Endodermal cell (in vitro differentiated cells): Measurements from ENCODE around the gene C2orf68. TPM values are rescaled to one million over a fixed set of nuclear protein-coding genes. Genes with fewer than 3 reads are reported as not detected.

Experiments
- DNase-seq: peaks from one replicate; pipeline ENCODE4 v3.0.0-alpha.2; 2017
- H3K27ac ChIP-seq: 2 replicates; pipeline ENCODE4 v1.5.1; 2013; ENCODE audit warnings: mild to moderate bottlenecking, low read depth, low read length, moderate library complexity
- H3K27me3 ChIP-seq: 2 replicates; pipeline ENCODE4 v1.6.1; 2013; ENCODE audit warnings: mild to moderate bottlenecking, low read length, moderate library complexity; ENCODE audit not compliant: insufficient read depth, control insufficient read depth, poor library complexity, severe bottlenecking
- H3K36me3 ChIP-seq: 2 replicates; pipeline ENCODE4 v1.7.0; 2013; ENCODE audit warnings: mild to moderate bottlenecking, low read length, moderate library complexity; ENCODE audit not compliant: control insufficient read depth, insufficient read depth
- H3K4me1 ChIP-seq: one replicate; pipeline ENCODE4 v1.7.0; 2013; ENCODE audit warnings: low read length; ENCODE audit not compliant: control insufficient read depth, insufficient read depth
- H3K4me3 ChIP-seq: 2 replicates; pipeline ENCODE4 v1.5.1; 2013; ENCODE audit warnings: mild to moderate bottlenecking, low read length, moderate library complexity
- H3K9ac ChIP-seq: 2 replicates; pipeline ENCODE4 v1.6.1; 2013; ENCODE audit warnings: mild to moderate bottlenecking, low read length, moderate library complexity; ENCODE audit not compliant: poor library complexity, severe bottlenecking; ENCODE audit errors: extremely low read depth
- H3K9me3 ChIP-seq: 2 replicates; pipeline ENCODE4 v1.6.1; 2013; ENCODE audit warnings: mild to moderate bottlenecking, low read length, moderate library complexity; ENCODE audit not compliant: control insufficient read depth
- H3K27ac Mint-ChIP-seq: 2 replicates; pipeline ENCODE4 v1.8.0; 2020; ENCODE audit warnings: mixed read lengths
- H3K27me3 Mint-ChIP-seq: 2 replicates; pipeline ENCODE4 v1.8.0; 2021; ENCODE audit warnings: mild to moderate bottlenecking, mixed read lengths; ENCODE audit not compliant: insufficient read depth
- H3K36me3 Mint-ChIP-seq: 2 replicates; pipeline ENCODE4 v1.8.0; 2020; ENCODE audit warnings: low read depth, mixed read lengths
- H3K4me1 Mint-ChIP-seq: 2 replicates; pipeline ENCODE4 v1.8.0; 2020; ENCODE audit warnings: mixed read lengths
- H3K4me3 Mint-ChIP-seq: 2 replicates; pipeline ENCODE4 v1.8.0; 2020; ENCODE audit warnings: mild to moderate bottlenecking, moderate library complexity, mixed read lengths
- H3K9me3 Mint-ChIP-seq: 2 replicates; pipeline ENCODE4 v1.8.0; 2020; ENCODE audit warnings: mild to moderate bottlenecking, mixed read lengths
- CTCF ChIP-seq: fragments of 200-600 bp; sonication (generic); conservative IDR thresholded peaks from 2 replicates; pipeline ENCODE4 v1.5.0; 2021; ENCODE audit warnings: antibody characterized with exemption, mild to moderate bottlenecking
- WGBS, 2 experiments: methylation state at CpG; one replicate each; pipeline versions ENCODE4 v1.1.5 to v1.1.7; 2013; ENCODE audit warnings: missing lambda C conversion rate in 2 of 2, mixed read lengths in 1 of 2; ENCODE audit not compliant: insufficient coverage in 1 of 2, insufficient read length in 1 of 2; 5-methylcytosine and 5-hydroxymethylcytosine counted together
- total RNA-seq, 2 donors: library from RNA; stranded (reverse); fragmentation: NEBNext Ultra II Directional in 1 of 2; extraction: Animal tissue kit (Norgen Biotek cat#: 25700) in 1 of 2; gene quantifications; 2 replicates in 1 of 2; 3 replicates in 1 of 2; pipeline ENCODE4 v1.2.1, GENCODE V29; 2021

C2orf68 gene
- total RNA-seq, 2 donors from 2014 or later = 63.2 to 66.5 TPM

GRCh38 chr2:85635636-85636035 is 23.8 kb upstream of the C2orf68 start:
- no peak for TF ChIP-seq CTCF
- Histone ChIP-seq H3K36me3 (peaks cover 78% of the 10 kb centered on the region), H3K27ac (no peak overlapping the region)

GRCh38 chr2:85635011-85635410 is 23.1 kb upstream of the C2orf68 start:
- no peak overlapping the region for H3K9ac ChIP-seq
- no peak for DNase-seq
- H3K9me3 ChIP-seq = no peaks in the 10 kb centered on the region
- H3K27me3 Mint-ChIP-seq = no peaks in the 10 kb centered on the region
- peaks cover 80% of the 10 kb centered on the region for H3K36me3 ChIP-seq
- no peak overlapping the region for H3K4me3 Mint-ChIP-seq
- H3K4me1 Mint-ChIP-seq = no peaks in the 10 kb centered on the region
- 94 to 100% methylated on average over 4 to 8 of the region's 8 CpGs for WGBS, 2 experiments
- H3K27ac ChIP-seq = no peak overlapping the region
- no peak overlapping the region for H3K4me3 ChIP-seq
- no peaks in the 10 kb centered on the region for H3K4me1 ChIP-seq
- peaks cover 81% of the 10 kb centered on the region for H3K36me3 Mint-ChIP-seq
- H3K27ac Mint-ChIP-seq = no peak overlapping the region
- no peaks in the 10 kb centered on the region for H3K27me3 ChIP-seq
- H3K9me3 Mint-ChIP-seq = no peaks in the 10 kb centered on the region
- no peak for TF ChIP-seq CTCF

More at GRCh38 chr2:85635636-85636035, 23.8 kb upstream of the C2orf68 start:
- Histone ChIP-seq H3K9ac (no peak overlapping the region), H3K4me1 (no peaks in the 10 kb centered on the region), H3K4me3 (no peak overlapping the region), H3K9me3 (no peaks in the 10 kb centered on the region), H3K27me3 (no peaks in the 10 kb centered on the region)
- peaks cover 78% of the 10 kb centered on the region for H3K36me3 Mint-ChIP-seq
- no peaks in the 10 kb centered on the region for H3K27me3 Mint-ChIP-seq
- WGBS, 2 experiments = 93 to 94% methylated on average over 3 to 4 of the region's 4 CpGs
- no peak overlapping the region for H3K4me3 Mint-ChIP-seq
- no peaks in the 10 kb centered on the region for H3K4me1 Mint-ChIP-seq
- no peaks in the 10 kb centered on the region for H3K9me3 Mint-ChIP-seq
- H3K27ac Mint-ChIP-seq = no peak overlapping the region
- DNase-seq = no peak

- no peaks in the 10 kb centered on the region for H3K4me1 ChIP-seq
- no peak overlapping the region for H3K27ac ChIP-seq
- no peaks in the 10 kb centered on the region for H3K9me3 ChIP-seq
- H3K4me3 Mint-ChIP-seq = no peak overlapping the region
- H3K9ac ChIP-seq = no peak overlapping the region
- no peak for DNase-seq
- H3K9me3 Mint-ChIP-seq = no peaks in the 10 kb centered on the region
- H3K27me3 ChIP-seq = no peaks in the 10 kb centered on the region
- no peak overlapping the region for H3K4me3 ChIP-seq
- peaks cover 84% of the 10 kb centered on the region for H3K36me3 ChIP-seq
- H3K27me3 Mint-ChIP-seq = no peaks in the 10 kb centered on the region
- no peaks in the 10 kb centered on the region for H3K4me1 Mint-ChIP-seq
- TF ChIP-seq CTCF = no peak
- 100% methylated on average over 3 of the region's 3 CpGs; no CpG with 5 or more reads in 1 of the 2 experiments for WGBS, 2 experiments
- no peak overlapping the region for H3K27ac Mint-ChIP-seq
- H3K36me3 Mint-ChIP-seq = peaks cover 83% of the 10 kb centered on the region
Measured at GRCh38 chr2:85631316-85631715, 19.4 kb upstream of the C2orf68 start.
